Upper lobe of right lung (tissue), 1 donor: Measurements from ENCODE around the gene OVCH2. TPM values are rescaled to one million over a fixed set of nuclear protein-coding genes. Genes with fewer than 3 reads are reported as not detected.
"Not testable (repeated sequence)": the region's sequence is repeated elsewhere in the genome, so short reads cannot be mapped to it uniquely, and the experiment has no call there.

ENCODE experiments used
- ATAC-seq: fragments of 200-7000 bp; cut with Tn5 transposase; one replicate; pipeline ENCODE4 v1.9.1; 2020; ENCODE audit warnings: mild to moderate bottlenecking, moderate library complexity
- DNase-seq: peaks from one replicate; pipeline ENCODE4 v3.0.0-alpha.2; 2020
- H3K27ac ChIP-seq: fragments of 200-600 bp; one replicate; pipeline ENCODE4 v1.8.0; 2022
- H3K27me3 ChIP-seq: fragments of 200-600 bp; one replicate; pipeline ENCODE4 v1.8.0; 2022; ENCODE audit warnings: mild to moderate bottlenecking
- H3K36me3 ChIP-seq: fragments of 200-600 bp; one replicate; pipeline ENCODE4 v1.8.0; 2022
- H3K4me1 ChIP-seq: fragments of 200-600 bp; one replicate; pipeline ENCODE4 v1.8.0; 2022
- H3K4me3 ChIP-seq: fragments of 200-600 bp; one replicate; pipeline ENCODE4 v1.8.0; 2022; ENCODE audit warnings: mild to moderate bottlenecking
- H3K9me3 ChIP-seq: fragments of 200-600 bp; one replicate; pipeline ENCODE4 v1.8.0; 2022
- intact Hi-C: fragments of 100-400 bp; cut with DNase I; formaldehyde crosslinking; loops from one replicate; pipeline ENCODE4 v1.11.0; 2022
- total RNA-seq: library from RNA; stranded (reverse); fragmentation: NEBNext Ultra II Directional; extraction: Animal tissue kit (Norgen Biotek cat#: 25700); gene quantifications from one replicate; pipeline ENCODE4 v1.2.1, GENCODE V29; 2021
- TF ChIP-seq, protein P1 (sequence below): fragments of 200-600 bp; IDR thresholded peaks from one replicate; pipeline ENCODE4 v1.8.0; 2022; ENCODE audit warnings: antibody characterized with exemption
- donor health status: DM: no; HTN: yes; CAD: no; lungs with severe emphysema.

Gene OVCH2
- total RNA-seq, 1 donor from 2014 or later, result 6.4 TPM

DNA sequence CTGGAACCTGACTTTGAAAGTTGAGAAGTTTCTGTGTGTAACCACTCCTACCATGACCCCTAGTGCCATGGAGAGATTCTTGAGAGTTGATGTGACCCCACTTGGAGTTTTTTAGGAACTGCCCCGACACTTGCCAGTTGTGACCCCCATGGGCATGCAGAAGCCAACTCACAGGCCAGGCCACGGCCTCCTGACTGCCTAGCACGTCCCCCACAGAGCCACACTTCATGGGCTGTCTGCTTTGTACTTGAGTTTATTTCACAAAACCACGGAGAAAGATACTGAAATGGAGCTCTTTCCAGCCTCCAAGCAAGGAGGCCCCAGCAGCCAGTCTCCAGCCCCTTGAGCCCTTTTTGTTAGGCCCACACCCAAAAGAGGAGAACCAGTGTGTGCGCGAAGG, 41.4 kb downstream of the OVCH2 start:
- H3K27me3 ChIP-seq, result no peaks in the 10 kb centered on the region
- ATAC-seq (no peak), DNase-seq (no peak)
- H3K4me1 ChIP-seq, result no peaks in the 10 kb centered on the region
- H3K4me3 ChIP-seq, result no peak overlapping the region
- intact Hi-C loops, result no loop called here
- TF ChIP-seq, protein P1, sequence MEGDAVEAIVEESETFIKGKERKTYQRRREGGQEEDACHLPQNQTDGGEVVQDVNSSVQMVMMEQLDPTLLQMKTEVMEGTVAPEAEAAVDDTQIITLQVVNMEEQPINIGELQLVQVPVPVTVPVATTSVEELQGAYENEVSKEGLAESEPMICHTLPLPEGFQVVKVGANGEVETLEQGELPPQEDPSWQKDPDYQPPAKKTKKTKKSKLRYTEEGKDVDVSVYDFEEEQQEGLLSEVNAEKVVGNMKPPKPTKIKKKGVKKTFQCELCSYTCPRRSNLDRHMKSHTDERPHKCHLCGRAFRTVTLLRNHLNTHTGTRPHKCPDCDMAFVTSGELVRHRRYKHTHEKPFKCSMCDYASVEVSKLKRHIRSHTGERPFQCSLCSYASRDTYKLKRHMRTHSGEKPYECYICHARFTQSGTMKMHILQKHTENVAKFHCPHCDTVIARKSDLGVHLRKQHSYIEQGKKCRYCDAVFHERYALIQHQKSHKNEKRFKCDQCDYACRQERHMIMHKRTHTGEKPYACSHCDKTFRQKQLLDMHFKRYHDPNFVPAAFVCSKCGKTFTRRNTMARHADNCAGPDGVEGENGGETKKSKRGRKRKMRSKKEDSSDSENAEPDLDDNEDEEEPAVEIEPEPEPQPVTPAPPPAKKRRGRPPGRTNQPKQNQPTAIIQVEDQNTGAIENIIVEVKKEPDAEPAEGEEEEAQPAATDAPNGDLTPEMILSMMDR, result no peak
- no peaks in the 10 kb centered on the region for H3K9me3 ChIP-seq
- no peaks in the 10 kb centered on the region for H3K36me3 ChIP-seq
- H3K27ac ChIP-seq, result no peak overlapping the region

DNA sequence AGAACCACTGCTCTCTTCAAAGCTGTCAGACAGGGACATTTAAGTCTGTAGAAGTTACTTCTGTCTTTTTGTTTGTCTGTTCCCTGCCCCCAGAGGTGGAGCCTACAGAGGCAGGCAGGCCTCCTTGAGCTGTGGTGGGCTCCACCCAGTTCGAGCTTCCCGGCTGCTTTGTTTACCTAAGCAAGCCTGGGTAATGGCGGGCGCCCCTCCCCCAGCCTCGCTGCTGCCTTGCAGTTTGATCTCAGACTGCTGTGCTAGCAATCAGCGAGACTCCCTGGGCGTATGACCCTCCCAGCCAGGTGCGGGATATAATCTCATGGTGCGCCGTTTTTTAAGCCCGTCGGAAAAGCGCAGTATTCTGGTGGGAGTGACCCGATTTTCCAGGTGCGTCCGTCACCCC, 42.7 kb downstream of the OVCH2 start:
- H3K9me3 ChIP-seq, H3K27ac ChIP-seq, intact Hi-C loops, H3K36me3 ChIP-seq, H3K27me3 ChIP-seq, ATAC-seq, H3K4me3 ChIP-seq, H3K4me1 ChIP-seq, DNase-seq: not testable (repeated sequence)

DNA sequence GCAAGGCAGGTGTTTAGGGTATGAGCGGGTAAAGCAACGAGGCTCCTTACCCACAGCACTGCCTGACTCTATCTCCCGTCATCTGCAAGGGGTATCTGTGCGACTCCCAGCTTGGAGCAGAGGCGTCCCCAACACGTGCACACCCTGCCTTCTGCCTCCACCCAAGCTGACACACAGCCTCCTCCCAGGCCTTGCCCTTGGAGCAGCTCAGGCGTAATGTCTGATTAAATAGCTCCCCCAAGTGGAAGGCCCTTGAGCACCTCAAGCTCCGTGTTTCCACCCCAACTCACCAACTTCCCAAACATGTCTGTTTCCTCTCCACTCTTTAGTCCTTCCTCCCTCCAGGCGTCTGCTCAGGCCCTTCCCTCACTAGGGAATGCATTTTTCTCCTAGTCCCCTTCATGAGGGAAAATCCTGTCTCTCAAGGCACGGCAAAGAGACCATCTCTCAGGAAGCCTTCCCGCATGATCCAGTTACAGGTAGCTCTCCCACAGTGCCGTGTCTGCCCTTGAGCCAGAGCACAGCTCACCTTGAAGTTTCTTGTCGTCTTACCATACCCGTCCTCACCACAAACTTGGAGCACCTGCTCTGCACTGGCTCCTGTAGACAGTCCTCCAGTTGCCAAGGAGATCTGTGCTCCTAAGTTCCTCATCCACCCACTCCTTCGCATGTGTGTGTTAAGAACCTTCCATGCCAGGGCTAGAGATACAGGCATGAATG, 48.8 kb downstream of the OVCH2 start:
- Histone ChIP-seq H3K4me1 (no peaks in the 10 kb centered on the region), H3K36me3 (peaks cover 23% of the 10 kb centered on the region), H3K4me3 (no peak overlapping the region), H3K27ac (no peak overlapping the region), H3K27me3 (no peaks in the 10 kb centered on the region), H3K9me3 (no peaks in the 10 kb centered on the region)
- TF ChIP-seq, protein P1, result peak; percentile 53
- intact Hi-C loops, result loop anchor here (10.0 kb wide), 1 partner anchor 83 kb away; no protein-coding TSS in a partner anchor
- peak; percentile 95 for ATAC-seq
- no peak for DNase-seq

DNA sequence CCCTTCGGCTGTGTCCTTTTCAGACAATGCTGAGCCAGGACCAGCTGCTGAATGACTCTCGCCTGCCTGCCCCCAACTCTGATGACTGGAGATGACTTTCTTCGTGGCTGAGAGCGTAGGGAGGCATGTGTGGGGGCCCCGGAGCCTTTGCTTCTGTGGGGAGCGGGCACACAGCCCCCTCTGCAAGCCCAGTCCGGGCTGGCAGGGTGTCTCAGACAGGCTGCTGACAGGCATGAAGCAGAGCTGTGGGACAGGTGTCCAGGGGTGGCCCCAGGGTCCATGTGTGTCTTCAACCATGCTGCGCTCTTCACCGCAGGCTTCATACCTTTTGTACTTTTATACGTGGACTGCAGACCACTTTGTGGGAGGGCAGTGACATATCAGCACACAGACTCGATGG, 49.6 kb downstream of the OVCH2 start:
- no peak overlapping the region for H3K4me3 ChIP-seq
- ATAC-seq, result no peak
- no peaks in the 10 kb centered on the region for H3K27me3 ChIP-seq
- DNase-seq, result no peak
- no peaks in the 10 kb centered on the region for H3K9me3 ChIP-seq
- no peaks in the 10 kb centered on the region for H3K4me1 ChIP-seq
- no peak overlapping the region for H3K27ac ChIP-seq
- intact Hi-C loops, result loop anchor here (10.0 kb wide), 1 partner anchor 82 kb away; no protein-coding TSS in a partner anchor
- peaks cover 30% of the 10 kb centered on the region for H3K36me3 ChIP-seq
- TF ChIP-seq, protein P1, result no peak

DNA sequence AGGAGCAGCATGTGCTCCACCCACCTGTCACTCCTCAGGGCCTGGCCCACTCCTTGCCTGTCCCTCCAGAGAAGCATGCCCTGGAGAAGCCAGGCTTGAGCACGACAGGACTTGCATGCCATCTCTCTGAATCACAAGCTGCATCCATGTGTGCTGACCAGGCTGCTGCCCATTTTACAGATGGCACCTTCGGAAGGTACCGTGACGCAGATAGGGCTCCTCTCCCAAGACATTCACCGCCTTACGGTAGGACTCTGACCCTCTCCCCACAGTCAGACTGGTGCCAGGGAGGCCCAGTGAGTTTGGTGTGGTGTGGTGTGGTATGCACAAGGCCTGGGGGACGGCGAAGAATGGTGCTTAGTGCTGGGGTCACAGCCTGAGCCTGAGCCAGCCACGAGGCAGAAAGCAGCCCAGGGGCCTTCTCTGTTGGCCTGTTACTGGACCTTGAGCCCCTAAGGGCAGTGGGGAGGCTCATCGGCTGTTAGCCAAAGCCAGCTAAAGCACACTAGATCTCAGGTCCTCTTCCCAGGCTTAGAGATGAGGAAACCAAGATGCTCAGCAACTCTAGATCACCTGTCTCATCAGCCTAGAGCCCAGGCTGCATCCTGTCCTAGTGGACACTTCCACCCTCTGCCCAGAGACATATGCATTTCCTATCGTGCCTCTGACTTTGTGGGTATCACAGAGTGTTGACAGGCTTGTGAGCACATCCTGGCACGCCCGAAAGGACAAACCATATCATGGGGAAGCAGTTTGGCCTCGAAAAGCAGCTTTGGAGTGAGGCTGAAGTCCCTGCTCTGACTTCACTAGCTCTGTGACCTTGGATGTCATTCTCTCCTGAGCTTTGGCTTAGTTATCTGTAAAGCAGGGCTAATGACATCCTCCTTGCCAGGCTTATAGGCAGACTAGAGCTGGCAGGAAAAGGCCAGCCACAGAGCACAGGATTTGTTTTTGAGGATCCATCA, 50.7 kb downstream of the OVCH2 start:
- TF ChIP-seq, protein P1, result no peak
- Histone ChIP-seq H3K27me3 (no peaks in the 10 kb centered on the region), H3K4me1 (no peaks in the 10 kb centered on the region), H3K36me3 (peaks cover 42% of the 10 kb centered on the region), H3K4me3 (no peak overlapping the region), H3K9me3 (no peaks in the 10 kb centered on the region), H3K27ac (no peak overlapping the region)
- no peak for ATAC-seq
- no peak for DNase-seq
- intact Hi-C loops, result loop anchor here (10.0 kb wide), 1 partner anchor 81 kb away; no protein-coding TSS in a partner anchor
